Body of pancreas (tissue), 4 donors: ENCODE data around the gene FGF22.

ENCODE experiments used
- POLR2A ChIP-seq, 3 donors: fragments of 450-650 bp; IDR thresholded peaks; one replicate each; pipeline ENCODE4 v1.6.1; 2016; ENCODE audit warnings: antibody characterized with exemption in 3 of 3, mild to moderate bottlenecking in 2 of 3
- TF ChIP-seq, protein P1 (sequence below), 7 experiments: fragments of 450-650 bp in 4 of 7; fragments of 200-600 bp in 3 of 7; sonication (generic) in 3 of 7; IDR thresholded peaks; one replicate each; pipeline ENCODE4 v1.5.1; 2016 to 2019; ENCODE audit warnings: antibody characterized with exemption in 7 of 7

DNA sequence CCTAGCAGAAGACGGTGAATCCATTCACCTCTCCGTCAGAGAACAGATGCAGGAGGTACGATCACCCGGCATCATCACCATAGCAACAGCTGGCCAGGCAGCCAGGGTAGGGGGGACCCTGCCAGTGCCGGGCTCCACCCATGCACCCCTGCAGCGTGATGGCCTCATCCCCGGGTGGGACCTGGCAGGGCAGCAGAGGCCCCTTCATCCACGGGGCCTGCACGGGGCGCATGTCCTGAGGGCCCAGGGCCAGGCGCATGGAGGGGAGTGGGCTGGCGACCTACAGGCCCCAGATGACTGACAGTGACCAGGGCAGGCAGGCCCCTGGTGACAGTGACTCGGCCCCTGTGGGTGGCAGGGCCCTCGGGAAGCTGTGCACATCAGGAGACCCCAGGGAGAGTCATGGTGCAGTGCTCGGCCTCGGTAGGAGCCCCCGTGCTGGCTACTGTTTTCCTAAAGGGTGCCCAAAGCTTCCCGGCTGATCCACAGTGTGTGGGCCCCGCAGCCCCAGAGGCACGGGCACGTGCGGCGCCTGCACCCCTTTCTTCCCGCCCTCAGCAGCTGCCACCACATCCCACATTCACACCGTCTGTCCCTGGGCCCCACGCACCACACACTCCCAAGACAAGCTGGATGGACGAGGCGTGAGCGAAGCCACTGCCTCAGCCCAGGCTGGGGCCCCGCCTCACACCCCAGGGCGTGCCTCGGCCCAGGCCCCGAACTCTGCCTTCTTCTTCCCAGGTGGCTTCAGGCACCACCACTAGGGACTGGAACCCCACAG is 18.6 kb downstream of the FGF22 start:
- TF ChIP-seq, protein P1, sequence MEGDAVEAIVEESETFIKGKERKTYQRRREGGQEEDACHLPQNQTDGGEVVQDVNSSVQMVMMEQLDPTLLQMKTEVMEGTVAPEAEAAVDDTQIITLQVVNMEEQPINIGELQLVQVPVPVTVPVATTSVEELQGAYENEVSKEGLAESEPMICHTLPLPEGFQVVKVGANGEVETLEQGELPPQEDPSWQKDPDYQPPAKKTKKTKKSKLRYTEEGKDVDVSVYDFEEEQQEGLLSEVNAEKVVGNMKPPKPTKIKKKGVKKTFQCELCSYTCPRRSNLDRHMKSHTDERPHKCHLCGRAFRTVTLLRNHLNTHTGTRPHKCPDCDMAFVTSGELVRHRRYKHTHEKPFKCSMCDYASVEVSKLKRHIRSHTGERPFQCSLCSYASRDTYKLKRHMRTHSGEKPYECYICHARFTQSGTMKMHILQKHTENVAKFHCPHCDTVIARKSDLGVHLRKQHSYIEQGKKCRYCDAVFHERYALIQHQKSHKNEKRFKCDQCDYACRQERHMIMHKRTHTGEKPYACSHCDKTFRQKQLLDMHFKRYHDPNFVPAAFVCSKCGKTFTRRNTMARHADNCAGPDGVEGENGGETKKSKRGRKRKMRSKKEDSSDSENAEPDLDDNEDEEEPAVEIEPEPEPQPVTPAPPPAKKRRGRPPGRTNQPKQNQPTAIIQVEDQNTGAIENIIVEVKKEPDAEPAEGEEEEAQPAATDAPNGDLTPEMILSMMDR (IDR thresholded peaks at IDR 0.05) = no peak
- no peak for TF ChIP-seq POLR2A (IDR thresholded peaks at IDR 0.05)
